HUDEP-2 (cell line): ENCODE measurements around the gene FOXF2.
"Not testable (repeated sequence)": the region's sequence is repeated elsewhere in the genome, so short reads cannot be mapped to it uniquely, and the experiment has no call there.

Experiments used
- DNase-seq, 76 experiments: peaks; one replicate each; lab custom pipeline; 2025; ENCODE audit not compliant: unreplicated experiment in 76 of 76; lab: John Stamatoyannopoulos, UW

FOXF2 gene

DNA sequence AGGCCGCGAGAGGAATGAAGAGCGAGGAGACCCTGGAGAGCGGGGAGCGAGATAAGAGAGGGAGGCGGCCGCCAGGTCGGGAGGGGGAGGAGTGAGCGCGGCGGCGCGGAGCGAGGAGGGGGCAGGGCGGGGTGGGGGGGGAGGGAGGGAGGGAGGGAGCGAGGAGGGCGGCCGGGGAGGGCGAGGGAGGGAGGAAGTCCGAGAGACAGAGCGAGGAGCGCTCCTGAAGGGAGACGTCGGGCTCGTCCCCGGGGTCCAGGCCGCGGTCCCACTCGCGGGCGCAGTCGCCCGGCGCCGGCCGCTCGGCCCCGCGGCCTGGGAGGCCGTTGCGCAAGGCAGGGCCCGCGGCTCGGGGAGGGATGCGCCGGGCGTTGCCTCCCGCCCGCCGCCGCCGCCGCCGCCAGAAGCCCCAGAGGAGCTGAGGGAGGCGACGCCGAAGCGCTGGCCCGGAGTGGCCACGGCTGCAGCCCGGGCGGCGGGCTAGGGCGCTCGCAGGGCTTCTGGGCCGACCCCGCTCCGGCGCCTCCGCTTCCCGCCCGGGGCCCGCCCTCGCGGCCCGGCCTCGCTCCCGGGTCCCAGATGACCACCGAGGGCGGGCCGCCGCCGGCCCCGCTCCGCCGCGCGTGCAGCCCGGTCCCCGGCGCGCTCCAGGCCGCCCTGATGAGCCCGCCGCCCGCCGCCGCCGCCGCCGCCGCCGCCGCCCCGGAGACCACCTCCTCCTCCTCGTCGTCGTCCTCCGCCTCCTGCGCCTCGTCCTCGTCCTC, at the start of gene FOXF2:
FOXF2 (plus strand) TSS at position 208 of the 764 bp plus-strand sequence; CDS start at position 580, 372 bp downstream.
- DNase-seq, result no peak

DNA sequence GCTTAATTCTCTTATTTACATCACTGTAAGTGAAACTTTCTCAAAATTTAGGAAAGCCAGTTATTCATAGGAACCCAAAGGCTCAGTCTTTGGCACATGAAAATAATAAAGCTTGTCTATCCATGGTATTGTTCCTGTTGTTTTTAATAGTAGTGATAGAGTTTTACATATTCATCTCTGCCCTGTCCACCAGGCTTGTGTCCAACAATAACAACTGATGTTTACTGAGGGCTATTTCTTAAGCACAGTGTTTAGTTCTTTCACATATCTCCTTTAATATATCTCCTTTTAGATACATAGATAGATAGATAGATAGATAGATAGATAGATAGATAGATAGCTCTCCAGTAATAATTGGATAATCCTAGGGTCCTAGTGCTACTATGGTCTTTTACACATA, 43.3 kb upstream of the FOXF2 start:
- DNase-seq, result no peak

DNA sequence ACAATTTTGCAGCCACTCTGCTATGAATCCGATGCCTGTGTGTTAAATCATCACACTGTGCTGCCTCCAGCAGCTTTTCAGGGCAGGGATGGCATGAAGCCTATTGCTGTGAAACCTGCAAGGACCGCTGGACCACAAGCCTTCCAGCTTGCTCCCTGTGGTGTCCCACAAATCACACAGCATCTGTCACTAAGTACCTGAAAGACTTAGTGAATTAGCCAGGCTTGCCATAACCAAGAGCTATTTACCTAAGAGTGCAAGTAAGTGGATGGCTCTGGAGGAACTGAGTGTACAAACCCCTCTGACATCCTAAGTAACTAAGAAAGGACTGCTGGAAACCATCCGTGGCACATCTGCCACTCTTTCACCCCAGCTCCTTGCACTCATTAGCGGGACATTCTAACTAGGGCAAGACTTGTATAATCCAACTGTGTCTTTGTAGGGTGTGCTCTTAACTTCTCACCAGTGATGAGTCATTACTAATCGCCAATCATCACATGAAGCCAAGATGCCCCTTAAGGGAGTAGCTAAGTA, 42.8 kb upstream of the FOXF2 start:
- no peak for DNase-seq

DNA sequence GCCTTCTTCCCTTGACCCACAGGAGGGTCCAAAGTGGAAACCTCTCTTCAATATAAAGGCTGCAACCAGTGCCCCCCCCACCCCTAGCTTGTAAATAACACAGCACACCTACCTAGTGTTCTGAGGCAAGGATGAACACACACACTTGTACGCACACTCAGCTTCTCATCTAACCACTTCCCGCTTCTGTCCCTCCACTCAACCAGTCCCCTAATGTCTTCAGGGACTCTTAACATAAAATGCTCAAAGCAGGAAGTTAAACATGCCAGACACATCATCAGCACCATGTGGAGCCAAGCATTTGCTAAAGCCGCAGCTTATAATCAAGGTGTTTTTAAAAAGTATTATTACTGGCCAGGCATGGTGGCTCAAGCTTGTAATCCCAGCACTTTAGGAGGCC, 42.2 kb upstream of the FOXF2 start:
- DNase-seq, result no peak

DNA sequence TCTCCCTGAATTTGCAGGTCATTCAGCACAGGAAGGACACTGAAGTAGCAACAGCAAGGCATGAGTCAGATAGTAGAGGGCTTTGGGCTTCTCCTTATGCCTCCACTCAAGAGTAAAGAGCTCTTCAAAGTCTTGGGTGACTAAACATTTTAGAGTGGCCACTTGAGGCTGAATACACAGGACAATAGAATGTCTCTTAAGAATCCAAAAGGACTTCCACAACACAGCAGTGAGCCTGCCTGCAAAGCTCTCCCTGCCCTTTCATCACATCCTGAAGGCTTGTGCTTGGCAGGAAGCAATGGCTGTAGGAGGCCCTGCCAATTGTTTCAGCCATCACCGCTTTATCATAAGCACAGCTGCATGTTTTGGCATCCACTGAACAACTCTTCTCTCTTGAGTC, 40.7 kb upstream of the FOXF2 start:
- DNase-seq, result no peak

- DNase-seq, result no peak
Measured at GRCh38 chr6:1349655-1350054, 39.7 kb upstream of the FOXF2 start.

GRCh38 chr6:1351381-1352008, 37.9 kb upstream of the FOXF2 start:
- no peak for DNase-seq

DNA sequence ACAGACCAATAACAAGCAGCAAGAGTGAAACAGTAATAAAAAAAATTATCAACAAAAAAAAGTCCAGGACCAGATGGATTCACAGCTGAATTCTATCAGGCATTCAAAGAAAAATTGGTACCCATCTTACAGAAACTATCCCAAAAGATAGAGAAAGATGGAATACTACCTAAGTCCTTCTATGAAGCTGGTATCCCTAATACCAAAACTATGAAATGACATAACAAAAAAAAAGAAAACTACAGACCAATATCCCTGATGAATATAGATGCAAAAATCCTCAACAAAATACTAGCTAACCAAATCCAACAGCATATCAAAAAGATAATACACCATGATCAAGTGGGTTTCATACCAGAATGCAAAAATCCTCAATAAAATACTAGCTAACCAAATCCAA, 34.3 kb upstream of the FOXF2 start:
- DNase-seq, result not testable (repeated sequence)

GRCh38 chr6:1361717-1362116, 27.7 kb upstream of the FOXF2 start:
- DNase-seq, result not testable (repeated sequence)

- DNase-seq, result no peak
Measured at GRCh38 chr6:1362643-1363042, 26.7 kb upstream of the FOXF2 start.

DNA sequence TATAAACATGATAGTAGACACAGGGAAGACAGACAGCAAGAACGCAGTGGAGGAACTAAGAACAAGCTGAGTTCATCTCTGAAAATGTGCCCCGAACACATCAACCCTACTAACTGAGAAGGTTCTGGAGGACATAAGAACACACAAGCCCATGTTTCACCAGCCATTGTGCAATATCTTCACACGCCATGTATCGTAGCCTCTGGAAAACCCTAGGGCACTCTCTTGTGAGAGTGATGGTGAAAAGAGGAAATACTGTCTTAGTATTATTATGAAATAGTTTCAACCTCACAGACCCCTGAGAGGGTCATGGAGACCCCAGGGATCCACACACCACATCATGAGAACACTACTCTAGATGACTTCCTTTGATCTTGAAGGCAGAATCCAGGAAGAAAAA, 26.1 kb upstream of the FOXF2 start:
- no peak for DNase-seq

DNA sequence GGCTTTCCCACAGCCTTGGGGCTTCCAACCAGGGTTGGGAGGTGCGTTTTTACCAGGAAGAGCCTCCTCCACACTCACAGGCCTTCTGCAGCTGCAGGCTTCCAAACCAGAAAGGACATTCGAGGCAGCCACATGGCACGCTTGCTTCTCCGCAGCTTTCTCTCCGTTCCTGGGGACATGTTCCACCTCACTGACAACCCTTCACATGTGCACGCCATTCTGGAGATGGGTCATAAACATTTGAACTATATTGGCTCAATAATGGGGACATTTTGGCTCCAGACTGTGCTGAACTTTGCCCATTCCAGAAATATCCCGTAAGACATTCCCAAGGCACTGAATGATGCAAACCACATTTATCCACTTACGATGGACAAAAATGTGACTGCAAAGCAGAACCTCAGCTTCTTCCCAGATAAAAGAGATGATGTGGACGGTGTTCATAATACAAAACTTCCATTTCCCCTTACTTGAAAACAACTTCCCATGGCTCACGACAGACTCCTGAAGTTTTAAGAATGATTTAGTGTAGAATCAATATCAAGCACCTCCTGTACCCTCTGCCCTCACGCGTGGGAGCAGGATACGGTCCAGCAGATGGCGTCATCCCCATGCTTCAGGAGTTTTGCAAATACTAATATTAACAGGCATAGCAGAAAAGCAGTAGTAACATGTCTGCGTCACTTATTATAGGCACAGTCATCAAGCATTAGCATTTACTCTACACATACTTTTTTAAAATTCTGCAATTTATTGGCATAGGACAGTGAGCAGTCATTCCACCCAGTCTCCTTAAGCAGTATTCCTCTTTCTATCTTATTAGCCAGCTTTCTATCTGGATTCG, 25.4 kb upstream of the FOXF2 start:
- DNase-seq, result peak in 5 of 76 experiments; percentile 6 to 23 (median 10)

DNA sequence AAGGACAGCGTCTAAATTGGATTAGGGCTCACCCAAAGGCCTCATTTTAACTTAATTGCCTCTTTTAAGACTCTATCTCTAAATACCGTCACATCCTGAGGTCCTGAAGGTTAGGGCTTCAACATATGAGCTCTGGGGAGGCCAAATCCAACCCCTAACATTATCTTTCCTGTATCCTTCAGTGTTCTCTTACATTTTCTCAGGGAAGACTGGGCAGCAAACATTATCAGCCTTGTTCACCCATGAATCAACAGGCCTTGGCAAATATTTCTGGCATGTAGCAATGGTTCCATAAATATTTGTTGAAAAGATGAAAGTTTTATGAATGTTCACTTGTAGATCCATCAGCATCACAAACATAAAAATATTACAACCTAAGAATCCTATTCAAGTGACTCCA, 24.6 kb upstream of the FOXF2 start:
- no peak for DNase-seq

- no peak for DNase-seq
Measured at GRCh38 chr6:1365686-1366085, 23.7 kb upstream of the FOXF2 start.

DNA sequence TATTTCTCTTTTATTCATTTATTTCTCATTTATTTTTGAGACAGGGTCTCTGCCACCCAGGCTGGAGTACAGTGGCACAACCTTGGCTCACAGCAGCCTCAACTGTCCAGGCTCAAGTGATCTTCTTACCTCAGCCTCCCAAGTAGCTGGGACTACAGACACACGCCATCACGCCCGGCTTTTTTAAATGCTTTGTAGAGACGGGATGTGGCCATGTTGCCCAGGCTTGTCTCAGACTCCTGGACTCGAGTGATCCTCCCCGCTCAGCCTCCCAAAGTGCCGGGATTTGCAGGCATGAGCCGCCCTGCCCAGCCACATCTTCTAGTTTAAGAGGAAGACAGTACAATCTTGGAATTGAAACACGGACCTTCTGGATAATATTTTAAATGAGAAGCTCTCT, 21.6 kb upstream of the FOXF2 start:
- DNase-seq, result no peak

GRCh38 chr6:1368940-1369339, 20.4 kb upstream of the FOXF2 start:
- no peak for DNase-seq

- not testable (repeated sequence) for DNase-seq
Measured at GRCh38 chr6:1369695-1370094, 19.7 kb upstream of the FOXF2 start.

DNA sequence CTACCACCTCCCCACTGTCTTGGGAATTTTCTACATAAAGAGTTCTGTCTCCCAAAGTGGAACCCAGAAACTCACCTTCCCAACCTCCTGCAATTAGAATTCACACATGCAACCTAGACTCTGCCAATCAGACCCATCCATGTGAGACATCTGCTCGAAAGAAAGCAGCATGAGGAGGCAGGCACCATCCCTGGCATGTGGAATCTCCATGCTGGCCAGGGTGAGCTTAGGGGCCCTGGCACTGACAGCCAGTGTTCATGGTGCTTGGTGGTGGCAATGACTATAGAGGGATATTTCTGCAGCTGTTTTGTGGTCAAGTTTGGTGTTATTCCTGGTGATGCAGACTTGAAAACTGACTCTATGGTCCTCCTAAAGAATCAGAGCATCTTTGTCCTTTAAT, 17.4 kb upstream of the FOXF2 start:
- no peak for DNase-seq

GRCh38 chr6:1372690-1373089, 16.7 kb upstream of the FOXF2 start:
- no peak for DNase-seq

- no peak for DNase-seq
Measured at GRCh38 chr6:1376653-1377052, 12.7 kb upstream of the FOXF2 start.

DNA sequence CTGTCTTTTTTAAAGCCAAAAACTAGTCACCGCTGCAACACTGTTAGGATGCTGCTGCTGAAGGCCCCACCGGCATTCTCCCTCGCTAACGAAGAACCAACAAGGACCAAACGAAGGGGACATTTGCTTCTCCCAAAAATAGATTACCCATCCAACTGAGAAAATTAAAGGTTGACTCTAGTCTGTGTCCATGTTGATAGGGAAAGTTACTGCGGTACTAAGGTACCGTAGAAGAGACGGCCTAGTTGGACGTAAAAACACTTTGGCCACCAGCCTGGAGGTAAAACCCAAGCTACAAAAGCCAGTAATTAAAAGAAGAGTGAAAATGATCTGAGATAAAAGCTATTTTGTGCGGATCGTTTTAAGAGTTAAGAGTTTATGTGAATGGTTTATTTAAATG, 11.8 kb upstream of the FOXF2 start:
- DNase-seq, result no peak
